Skeletal muscle cell (primary cell): ENCODE results near the gene PDE1A.

Source experiments
- DNase-seq: peaks from one replicate; pipeline ENCODE4 v3.0.0-alpha.2; 2010; ENCODE audit warnings: low read depth
- H3K4me3 ChIP-seq: 2 replicates; pipeline ENCODE4 v1.5.1; 2011; ENCODE audit warnings: low read depth, mild to moderate bottlenecking, control low read depth, low read length, moderate library complexity

PDE1A gene

GRCh38 chr2:182360663-182361260 is 66.1 kb downstream of the PDE1A start:
- H3K4me3 ChIP-seq = no peak overlapping the region
- no peak for DNase-seq

- no peak overlapping the region for H3K4me3 ChIP-seq
- no peak for DNase-seq
These were observed 66.7 kb downstream of the PDE1A start for GRCh38 chr2:182359990-182360662.

- H3K4me3 ChIP-seq = no peak overlapping the region
- DNase-seq = no peak
These were observed 67.5 kb downstream of the PDE1A start for GRCh38 chr2:182359027-182359989.

GRCh38 chr2:182358601-182359000 is 68.2 kb downstream of the PDE1A start:
- no peak for DNase-seq
- no peak overlapping the region for H3K4me3 ChIP-seq

GRCh38 chr2:182355815-182356214 is 71.0 kb downstream of the PDE1A start:
- no peak for DNase-seq
- H3K4me3 ChIP-seq = no peak overlapping the region

GRCh38 chr2:182351427-182351826 is 75.4 kb downstream of the PDE1A start:
- DNase-seq = no peak
- no peak overlapping the region for H3K4me3 ChIP-seq

- DNase-seq = no peak
These were observed 77.6 kb downstream of the PDE1A start for GRCh38 chr2:182349268-182349667.

GRCh38 chr2:182345384-182345783 is 81.5 kb downstream of the PDE1A start:
- DNase-seq = no peak
- H3K4me3 ChIP-seq = no peak overlapping the region

More at GRCh38 chr2:182349268-182349667, 77.6 kb downstream of the PDE1A start:
- no peak overlapping the region for H3K4me3 ChIP-seq

- no peak overlapping the region for H3K4me3 ChIP-seq
- DNase-seq = peak; percentile 34
These were observed 96.2 kb downstream of the PDE1A start for GRCh38 chr2:182330451-182331305.

- DNase-seq = peak; percentile 69
- no peak overlapping the region for H3K4me3 ChIP-seq
These were observed 102.2 kb downstream of the PDE1A start for GRCh38 chr2:182324665-182325064.

GRCh38 chr2:182321096-182321495 is 105.7 kb downstream of the PDE1A start:
- DNase-seq = no peak
- no peak overlapping the region for H3K4me3 ChIP-seq

- DNase-seq = no peak
- H3K4me3 ChIP-seq = no peak overlapping the region
These were observed 107.0 kb downstream of the PDE1A start for GRCh38 chr2:182319556-182320505.

GRCh38 chr2:182318466-182319220 is 108.2 kb downstream of the PDE1A start:
- DNase-seq = no peak
- no peak overlapping the region for H3K4me3 ChIP-seq

GRCh38 chr2:182316950-182317349 is 109.9 kb downstream of the PDE1A start:
- DNase-seq = no peak
- no peak overlapping the region for H3K4me3 ChIP-seq

GRCh38 chr2:182302972-182303371 is 123.9 kb downstream of the PDE1A start:
- no peak overlapping the region for H3K4me3 ChIP-seq
- DNase-seq = no peak

GRCh38 chr2:182302174-182302573 is 124.7 kb downstream of the PDE1A start:
- peak; percentile 63 for DNase-seq

GRCh38 chr2:182301093-182301492 is 125.7 kb downstream of the PDE1A start:
- H3K4me3 ChIP-seq = no peak overlapping the region
- DNase-seq = no peak

More at GRCh38 chr2:182302174-182302573, 124.7 kb downstream of the PDE1A start:
- no peak overlapping the region for H3K4me3 ChIP-seq

GRCh38 chr2:182300608-182301007 is 126.2 kb downstream of the PDE1A start:
- DNase-seq = no peak
- H3K4me3 ChIP-seq = no peak overlapping the region
